ENCODE measurements around the gene CISD1.

CISD1 gene

DNA sequence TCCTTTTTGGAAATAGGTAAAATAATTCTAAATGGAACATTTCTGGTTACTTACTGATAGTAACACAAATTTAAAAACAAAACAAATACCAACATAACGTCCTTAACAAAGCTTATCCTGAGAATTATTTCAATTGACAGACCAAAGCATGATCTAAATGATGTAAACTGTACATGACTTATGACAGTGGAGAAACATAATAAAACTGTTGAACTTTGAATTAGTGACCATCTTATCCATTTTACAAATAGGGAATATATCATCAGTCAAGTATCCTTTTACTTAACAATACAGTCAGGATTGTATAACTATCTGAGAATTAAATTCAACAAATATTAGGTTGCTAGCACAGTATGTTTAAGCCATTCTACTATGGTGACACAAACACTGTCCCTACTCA, 3.7 kb upstream of the CISD1 start:
- no peak for DNase-seq (ENCODE audit: low read depth in 2 of 3, low spot score in 1 of 3)

DNA sequence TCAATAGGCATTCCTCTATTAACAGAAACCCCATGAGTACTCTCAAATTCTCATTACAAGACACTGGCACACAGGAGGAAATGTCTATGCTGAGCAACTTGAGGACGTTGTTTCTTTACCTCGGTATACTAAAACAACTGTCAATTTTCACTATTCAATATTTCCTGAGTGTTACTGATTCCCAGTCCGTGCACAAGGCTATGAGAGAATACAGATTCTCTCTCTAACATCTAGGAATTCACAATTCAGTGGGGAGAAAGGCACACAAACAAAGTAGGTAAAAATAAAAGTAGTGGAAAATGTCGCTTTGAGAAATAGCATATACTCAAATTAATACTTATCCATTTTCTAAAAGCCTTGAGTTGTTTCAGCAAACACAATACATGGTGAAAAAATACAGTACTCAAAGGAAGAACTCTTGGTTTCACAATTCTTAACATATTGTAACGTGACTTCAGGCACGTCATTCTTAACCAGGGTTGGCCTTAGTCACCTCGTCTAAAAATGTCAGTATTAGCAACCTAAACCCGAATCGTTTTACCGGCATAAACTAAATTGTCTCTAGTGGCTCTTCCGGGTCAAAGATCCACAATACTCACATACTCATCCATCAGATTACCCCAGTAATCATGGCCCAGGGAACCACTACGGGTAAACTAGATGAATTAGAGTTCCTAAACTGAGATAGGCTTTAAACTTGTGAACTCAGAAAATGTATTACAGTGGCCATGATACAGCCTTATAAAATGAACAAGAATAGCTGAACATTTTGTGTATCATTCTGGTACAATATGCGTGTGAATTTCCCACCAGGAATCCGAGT, 2.7 kb upstream of the CISD1 start:
- no peak for DNase-seq (ENCODE audit: low read depth in 2 of 3, low spot score in 1 of 3)

DNA sequence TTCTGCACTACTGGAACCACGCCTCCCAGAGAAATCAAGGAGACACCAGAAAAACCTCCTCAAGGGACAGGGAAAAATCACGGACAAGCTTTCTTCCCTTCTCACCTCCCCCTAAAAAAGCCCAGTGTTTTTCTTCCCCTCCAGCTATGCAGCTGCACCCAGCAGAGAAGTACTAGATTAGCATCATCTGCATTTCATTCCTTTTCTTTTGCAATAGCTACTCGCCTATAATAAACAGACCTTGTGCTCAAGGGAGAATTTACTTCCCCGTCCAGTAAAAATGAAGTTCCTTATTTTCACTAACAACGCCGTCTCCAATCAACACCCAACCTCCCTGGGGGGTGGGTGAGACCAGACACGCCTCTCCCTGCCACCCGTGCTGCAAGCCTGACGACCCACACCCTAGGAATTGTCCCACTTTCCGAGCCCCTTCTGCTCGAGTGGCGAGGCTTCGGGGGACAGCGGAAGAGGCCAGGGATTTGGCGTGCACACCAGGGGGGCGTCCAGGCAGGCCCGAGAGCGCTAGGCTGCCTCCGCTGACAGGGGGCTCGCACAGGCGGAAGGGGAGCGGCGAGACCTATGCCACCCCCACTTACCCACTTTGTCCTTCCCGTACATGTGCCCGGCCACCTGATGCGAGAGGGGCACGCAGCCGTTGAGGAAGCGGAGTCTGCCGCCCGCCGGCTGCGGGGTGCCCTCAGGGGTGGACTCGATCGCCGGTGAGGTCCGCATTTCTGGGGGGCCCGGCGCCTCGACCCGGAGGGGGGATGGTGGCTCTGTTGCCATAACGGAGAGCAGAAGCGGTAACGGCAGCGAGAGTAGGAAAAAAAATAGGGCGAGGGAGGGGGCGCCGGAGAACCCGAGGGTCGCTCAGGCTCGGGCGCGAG, 1.9 kb upstream of the CISD1 start:
- peak in 1 of 3 donors; percentile 12 for DNase-seq (ENCODE audit: low read depth in 2 of 3, low spot score in 1 of 3)

DNA sequence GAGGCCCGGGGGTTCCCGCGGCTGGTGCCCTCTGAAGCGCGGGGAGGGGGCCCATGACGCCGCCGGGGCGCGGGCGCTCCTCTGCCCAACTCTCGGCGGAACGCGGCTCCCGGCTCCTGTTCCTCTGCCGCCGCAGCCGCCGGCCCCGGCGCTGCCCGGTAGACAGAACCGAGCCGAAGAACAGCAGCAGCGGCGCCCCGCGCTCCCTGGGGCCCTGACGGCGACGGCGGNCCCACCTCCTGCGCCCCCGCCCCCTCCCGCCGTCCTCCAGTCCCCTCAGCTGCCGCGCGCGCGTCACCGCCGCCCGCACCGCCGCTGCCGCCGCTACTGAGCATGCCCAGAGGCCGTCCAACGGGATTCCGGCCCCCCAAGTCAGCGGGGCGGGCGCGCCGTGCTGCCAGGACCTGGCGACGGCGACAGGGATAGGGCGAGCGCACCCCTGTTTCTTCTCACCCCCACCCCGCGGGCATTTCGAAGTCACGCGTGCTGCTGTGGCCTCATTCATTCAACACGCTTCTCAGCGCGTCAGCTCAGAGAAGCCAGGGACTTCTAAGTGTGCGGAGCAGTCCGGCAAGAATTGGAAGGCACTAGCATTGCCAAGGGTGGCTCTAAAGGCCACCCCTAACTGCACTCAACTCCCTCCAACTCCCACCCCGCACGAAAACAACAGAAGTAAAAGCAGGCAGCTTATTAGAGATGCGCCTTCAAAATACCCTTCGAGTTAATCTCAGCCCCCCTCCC, 1.1 kb upstream of the CISD1 start, which contains the start of gene IPMK:
Gene IPMK, minus strand, starts transcription at position 182 of the 741 bp plus-strand sequence. CDS start 283 bp downstream, outside the sequence.
- peak; percentile 83 to 91 (median 85) for DNase-seq (ENCODE audit: low read depth in 2 of 3, low spot score in 1 of 3)

DNA sequence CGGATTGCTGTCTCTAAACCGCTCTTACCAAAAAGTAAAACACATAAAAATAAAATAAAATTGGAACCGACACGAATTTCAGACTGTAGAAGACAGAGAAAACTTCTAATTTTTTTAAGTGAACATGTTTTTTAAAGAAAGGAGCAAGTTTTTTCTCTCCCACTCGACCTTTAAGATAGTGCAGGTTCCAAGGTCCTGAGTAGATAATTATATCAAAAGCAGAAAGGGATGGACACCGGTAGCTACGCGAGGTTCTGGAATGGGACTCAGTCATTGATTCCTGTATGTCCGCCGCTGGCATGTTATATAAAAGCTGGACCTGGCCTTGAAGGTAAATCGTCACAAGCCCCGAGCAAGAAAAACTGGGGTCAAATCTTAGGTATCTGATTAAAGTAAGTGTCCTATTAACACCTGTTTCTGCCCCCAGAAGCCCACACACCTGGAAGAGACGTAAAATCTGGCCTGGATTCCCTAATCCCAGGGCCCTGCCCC, 462 bp upstream of the CISD1 start:
- no peak for DNase-seq (ENCODE audit: low read depth in 2 of 3, low spot score in 1 of 3)

DNA sequence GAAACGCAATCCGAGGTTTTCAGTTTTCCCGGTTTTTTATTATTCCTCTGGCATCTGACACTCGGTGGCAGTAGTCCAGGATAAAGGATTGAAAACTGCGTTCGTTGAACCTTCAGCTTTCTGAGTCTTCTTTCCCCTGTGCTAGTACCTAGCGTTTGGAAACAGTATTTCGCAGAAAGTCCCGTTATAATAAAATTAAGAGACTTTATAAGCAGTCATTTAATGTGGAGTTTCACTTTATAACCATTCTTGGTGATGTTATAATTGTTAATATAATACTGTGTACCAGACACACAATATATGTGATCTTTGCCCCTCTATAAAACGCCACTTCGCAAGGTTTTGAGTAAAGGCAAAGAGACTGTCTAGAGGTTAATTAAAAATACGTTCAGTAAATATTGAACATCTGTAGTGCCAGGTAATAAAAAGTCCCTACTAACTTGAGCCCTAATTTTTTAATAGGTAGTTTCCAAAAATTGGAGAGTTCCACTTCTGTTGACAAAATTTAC, 874 bp downstream of the CISD1 start:
- DNase-seq (ENCODE audit: low read depth in 2 of 3, low spot score in 1 of 3), result no peak

DNA sequence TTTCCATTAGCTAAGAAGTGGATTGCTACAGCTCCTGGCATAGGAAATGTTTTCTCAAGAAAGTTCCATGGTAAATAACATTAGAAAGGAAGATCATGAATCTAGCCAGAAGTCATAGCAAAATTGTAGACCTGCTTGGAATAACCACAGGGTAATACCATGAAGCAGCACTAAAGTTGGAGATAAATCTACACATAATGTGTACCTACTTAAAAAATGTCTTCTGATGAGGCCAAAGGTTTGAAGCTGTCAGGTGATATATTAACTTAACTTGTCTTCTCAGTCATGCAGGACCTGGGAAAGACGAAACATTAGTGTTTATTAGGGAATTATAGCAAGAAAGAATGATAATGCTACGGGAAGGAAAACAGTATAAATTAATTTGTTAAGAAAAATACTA, 6.3 kb downstream of the CISD1 start:
- DNase-seq (ENCODE audit: low read depth in 2 of 3, low spot score in 1 of 3), result no peak

DNA sequence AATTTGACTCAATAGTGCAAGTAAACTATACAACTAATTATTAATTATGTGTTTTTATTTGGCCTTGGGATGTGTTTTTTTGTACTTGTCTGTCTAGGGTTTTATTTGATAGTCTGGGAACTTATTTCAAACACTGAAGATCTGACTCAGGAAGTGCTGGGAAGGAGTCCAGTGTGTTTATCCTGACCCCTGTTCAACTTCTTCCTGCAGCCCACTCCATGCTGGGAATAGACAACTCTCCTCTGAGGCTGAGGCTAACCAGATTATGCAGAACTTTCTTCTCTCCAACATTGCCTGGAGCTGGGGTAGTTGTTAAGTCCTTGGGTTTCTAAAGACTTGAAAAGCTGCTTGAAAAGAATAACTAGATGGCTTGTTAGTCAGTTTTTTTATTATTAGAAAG, 6.9 kb downstream of the CISD1 start:
- no peak for DNase-seq (ENCODE audit: low read depth in 2 of 3, low spot score in 1 of 3)

DNA sequence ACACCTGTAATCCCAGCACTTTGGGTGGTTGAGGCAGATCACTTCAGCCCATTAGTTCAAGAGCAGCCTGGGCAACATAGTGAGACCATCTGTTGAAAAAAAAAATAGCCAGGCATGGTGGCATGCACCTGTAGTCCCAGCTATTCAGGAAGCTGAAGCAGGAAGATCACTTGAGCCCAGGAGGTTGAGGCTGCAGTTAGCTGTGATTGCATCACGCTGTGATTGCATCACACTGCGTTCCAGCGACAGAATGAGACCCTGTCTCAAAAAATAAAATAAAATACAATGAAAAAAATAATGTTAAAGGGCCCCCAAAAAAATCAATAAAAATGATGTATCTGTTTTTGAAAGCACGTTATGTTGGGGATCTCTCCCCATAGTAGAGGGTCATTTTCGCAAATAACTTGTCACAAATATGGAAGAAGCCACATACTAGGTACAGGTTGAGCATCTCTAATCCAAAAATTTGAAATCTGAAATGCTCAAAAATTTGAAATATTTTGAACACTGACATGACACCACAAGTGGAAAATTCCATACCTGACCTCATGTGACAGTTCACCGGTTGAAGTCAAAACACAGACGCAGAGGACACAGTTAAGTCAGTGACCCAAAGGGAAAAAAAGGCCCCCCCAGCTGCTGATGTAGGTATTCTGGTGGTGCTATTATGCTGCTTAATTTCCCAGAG, 9.5 kb downstream of the CISD1 start:
- no peak for DNase-seq (ENCODE audit: low read depth in 2 of 3, low spot score in 1 of 3)

DNA sequence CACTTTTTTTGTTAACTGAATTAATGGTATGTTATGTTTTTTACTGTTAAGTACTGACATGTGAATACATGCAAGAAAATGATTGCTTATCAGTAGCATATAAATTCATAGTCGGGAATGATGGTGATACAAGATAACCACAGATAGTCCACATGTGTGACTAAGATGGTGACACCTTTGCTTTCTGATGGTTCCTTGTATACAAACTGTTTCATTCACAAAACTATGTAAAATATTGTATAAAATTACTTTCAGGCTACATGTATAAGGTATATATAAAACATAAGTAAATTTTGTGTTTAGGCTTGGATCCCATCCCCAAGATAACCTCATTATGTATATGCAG, 10.0 kb downstream of the CISD1 start:
- DNase-seq (ENCODE audit: low read depth in 2 of 3, low spot score in 1 of 3), result no peak

DNA sequence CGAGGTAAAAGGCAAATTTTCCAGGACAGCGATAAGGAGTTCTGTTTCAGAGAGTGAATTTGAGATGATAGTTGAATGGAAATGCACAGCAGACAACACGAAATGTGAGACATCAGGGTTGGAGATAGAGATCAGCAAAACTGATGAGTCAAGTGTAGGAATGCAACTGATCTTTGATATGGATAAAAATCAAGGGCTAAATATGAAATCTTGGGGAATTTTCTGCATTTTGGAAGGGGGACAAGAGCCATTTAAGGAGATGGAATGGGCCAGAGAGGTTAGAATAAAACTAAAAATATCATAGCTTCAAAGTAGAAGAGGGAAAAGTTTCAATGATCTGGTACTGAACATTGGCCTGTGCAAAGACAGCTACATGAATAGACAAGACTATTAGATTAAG, 11.5 kb downstream of the CISD1 start:
- DNase-seq (ENCODE audit: low read depth in 2 of 3, low spot score in 1 of 3), result no peak

DNA sequence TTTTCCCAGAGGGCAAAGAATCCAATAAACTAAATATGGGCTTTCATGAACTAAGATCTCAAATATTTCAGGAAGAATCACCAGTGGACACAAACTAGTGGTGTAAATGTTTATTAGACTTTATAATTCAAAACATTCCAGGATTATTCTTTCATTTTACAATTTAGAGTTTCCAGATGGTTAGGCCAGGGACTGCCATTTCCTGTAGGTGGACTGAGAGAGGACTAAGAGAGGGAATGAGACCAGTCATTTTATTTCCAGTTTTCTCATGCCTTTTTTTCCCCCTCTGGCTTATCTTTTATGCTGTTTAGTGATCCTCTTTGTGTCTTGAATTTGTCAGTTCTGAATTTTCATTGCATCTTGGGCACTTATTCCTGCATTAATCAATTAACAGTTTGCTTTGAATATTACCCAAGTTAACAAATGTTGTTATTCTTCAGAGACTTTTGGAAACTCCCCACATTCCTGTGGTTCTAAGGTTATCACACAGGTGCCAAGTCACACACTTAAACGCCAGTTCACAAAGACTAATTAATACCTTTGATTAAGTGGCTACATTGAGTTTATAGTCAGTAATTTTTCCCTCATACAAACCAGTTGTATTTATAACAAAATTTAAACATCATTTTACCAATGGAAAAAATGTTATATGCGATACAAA, 12.3 kb downstream of the CISD1 start:
- DNase-seq (ENCODE audit: low read depth in 2 of 3, low spot score in 1 of 3), result no peak

DNA sequence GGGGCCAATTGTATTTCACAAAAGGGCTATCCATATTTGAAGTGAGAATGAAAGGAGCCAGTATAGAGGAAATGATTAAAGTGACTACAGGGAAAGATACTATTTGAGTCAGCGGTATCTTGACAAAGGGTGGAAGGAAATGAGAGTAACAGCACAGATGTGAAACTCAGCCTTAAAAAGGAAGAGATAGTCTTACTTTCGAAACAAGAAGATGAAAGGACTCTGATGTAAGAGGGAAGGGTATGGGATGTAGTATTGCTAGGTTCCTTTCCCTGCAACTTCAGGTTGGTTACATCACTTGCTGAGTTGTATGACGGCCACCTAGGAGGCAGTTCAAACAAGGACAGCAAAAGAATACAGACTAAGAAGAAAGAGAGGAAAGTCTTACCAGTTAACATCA, 13.7 kb downstream of the CISD1 start:
- DNase-seq (ENCODE audit: low read depth in 2 of 3, low spot score in 1 of 3), result peak in 1 of 3 donors; percentile 8

DNA sequence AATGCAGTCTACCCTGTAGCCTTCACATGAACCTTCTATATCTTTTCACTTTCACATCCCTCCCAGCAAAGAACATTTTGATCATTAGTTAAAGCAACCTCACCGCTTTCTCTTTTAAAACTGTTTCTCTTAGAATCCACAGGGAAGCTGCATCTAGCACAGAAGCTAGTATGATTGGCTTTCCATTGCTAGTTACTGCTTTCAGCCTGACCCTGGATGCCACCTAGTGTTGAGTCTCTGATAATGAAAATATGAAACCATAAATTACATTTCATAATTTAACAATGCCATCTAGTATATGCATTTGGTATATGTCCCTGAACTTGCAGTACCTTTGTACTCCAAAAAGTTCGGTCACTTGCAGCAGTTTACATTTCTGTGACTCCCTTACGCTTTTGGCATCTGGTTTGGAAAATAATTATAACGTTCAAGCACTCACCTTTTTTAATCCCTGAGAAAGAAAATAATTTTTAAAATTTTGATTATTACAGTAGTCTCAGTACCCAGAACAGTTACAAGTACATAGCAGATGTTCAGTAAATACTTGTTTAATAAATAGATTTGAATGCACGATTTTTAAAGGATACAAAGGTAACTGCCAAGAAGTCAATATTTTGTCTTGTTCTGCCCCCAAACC, 22.7 kb downstream of the CISD1 start:
- no peak for DNase-seq (ENCODE audit: low read depth in 2 of 3, low spot score in 1 of 3)

DNA sequence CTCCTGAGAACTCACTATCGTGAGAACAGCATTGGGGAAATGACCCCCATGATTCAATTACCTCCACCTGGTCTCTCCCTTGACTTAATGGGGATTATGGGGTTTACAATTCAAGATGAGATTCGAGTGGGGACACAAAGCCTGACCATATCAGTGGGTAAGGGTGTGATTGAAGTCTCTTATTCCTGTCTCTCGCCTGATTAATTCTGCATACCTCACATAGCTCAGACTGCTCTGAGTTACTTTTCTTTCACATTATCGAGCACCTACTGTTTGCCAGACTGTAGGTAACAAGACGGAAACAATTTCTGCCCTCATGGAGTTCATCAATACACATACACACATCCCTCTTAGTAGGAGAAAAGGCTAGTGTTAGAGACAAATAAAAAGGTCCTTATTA, 25.0 kb downstream of the CISD1 start:
- DNase-seq (ENCODE audit: low read depth in 2 of 3, low spot score in 1 of 3), result no peak

DNA sequence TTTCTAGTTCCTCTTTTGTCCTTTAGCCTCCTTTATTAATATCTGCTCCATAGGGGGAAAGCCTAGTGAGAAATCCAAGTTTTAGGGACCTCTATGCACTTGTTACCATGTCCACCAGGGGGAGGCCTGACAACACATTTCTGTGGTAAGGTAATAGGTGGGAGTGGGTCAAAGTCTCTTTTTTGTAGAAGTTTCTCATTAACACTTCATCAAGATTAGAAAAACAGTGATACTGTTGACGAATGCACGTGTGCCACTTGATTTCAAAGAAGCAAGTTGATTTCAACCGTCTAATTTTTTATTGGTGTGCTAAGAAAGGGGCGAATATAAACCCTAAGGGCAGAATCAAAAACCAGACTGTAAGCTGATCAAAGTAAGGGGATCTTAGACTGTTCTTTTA, 30.6 kb downstream of the CISD1 start:
- DNase-seq (ENCODE audit: low read depth in 2 of 3, low spot score in 1 of 3), result peak; percentile 23 to 59 (median 42)

DNA sequence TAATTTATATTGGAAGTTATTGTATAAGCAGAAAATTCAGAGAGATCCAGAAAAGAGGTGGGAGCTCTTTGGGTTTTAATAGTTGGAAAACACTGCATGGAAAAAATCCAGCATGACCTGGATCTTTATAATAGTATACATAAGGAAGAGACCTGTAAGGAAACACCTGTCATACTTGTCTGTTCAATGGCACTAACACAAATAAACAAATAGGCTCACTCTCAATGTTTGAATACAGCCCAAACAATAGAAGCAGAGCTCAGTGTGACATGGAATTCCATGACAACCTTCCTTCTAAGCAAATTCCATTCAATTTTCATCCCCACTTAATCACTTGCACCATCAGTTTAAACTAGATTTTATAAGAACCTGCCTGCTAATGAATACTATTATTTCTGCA, 31.7 kb downstream of the CISD1 start:
- DNase-seq (ENCODE audit: low read depth in 2 of 3, low spot score in 1 of 3), result no peak

DNA sequence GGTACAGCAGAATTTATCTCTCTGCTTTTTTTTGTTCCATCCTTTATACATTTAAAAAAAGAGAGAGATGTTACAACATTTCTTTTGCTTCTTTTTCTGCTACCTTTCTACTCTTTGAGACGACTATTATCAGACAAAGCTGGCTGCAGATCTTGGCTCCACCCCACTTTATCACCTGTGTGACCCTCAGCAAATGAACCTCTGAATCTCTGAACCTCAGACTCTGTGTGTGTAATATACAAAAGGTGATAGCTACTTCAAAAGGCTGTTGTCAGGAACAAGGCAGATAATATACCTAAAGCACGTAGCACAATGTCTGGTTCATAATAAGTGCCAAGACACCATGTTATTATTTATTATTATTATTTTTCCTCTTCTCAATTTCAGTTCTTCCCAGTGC, 33.3 kb downstream of the CISD1 start:
- DNase-seq (ENCODE audit: low read depth in 2 of 3, low spot score in 1 of 3), result no peak

DNA sequence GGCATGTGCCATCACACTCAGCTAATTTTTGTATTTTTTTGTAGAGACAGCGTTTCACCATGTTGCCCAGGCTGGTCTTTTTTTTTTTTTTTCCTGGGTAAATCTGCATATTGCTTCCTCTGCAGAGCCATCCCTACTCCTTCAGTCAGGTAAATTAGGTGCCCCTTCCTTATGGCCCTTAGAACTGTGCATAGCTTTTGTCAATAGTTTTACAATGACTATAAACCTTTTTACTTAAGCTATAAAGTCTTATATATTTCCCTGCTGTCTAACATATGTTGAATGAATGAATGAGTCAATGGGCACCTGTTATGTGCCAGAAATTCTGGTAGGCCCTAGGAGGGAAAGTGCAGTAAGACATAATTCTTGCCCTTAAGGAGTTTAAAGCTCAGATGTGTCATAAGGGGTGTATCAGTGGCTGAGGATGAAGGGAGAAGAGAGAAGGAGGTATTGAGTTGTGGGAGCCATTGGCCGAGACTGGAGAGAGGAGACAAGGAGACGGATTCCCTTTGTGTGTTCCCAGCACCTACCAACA, 35.2 kb downstream of the CISD1 start:
- DNase-seq (ENCODE audit: low read depth in 2 of 3, low spot score in 1 of 3), result no peak
